Ishikawa (cell line): ENCODE results near the gene ATP13A3.

ENCODE experiments used
- CEBPB ChIP-seq: IDR thresholded peaks from 2 replicates; pipeline ENCODE4 v1.6.1; 2012
- CREB1 ChIP-seq: IDR thresholded peaks from 2 replicates; pipeline ENCODE4 v1.6.1; 2012; ENCODE audit warnings: low read depth
- EGR1 ChIP-seq: IDR thresholded peaks from 2 replicates; pipeline ENCODE4 v1.6.1; 2012
- EP300 ChIP-seq: IDR thresholded peaks from 2 replicates; pipeline ENCODE4 v1.6.1; 2012; ENCODE audit warnings: borderline replicate concordance
- FOXM1 ChIP-seq: IDR thresholded peaks from 2 replicates; pipeline ENCODE4 v1.6.1; 2012; ENCODE audit warnings: low read depth, borderline replicate concordance
- MAX ChIP-seq: IDR thresholded peaks from 2 replicates; pipeline ENCODE4 v1.6.1; 2012
- NFIC ChIP-seq: IDR thresholded peaks from 2 replicates; pipeline ENCODE4 v1.6.1; 2012
- RAD21 ChIP-seq: IDR thresholded peaks from 2 replicates; pipeline ENCODE4 v1.6.1; 2012; ENCODE audit warnings: low read depth
- TAF1 ChIP-seq: IDR thresholded peaks from 2 replicates; pipeline ENCODE4 v1.6.1; 2012; ENCODE audit warnings: low read depth, mild to moderate bottlenecking
- TCF12 ChIP-seq: IDR thresholded peaks from 2 replicates; pipeline ENCODE4 v1.6.1; 2012; ENCODE audit warnings: low read depth
- TEAD4 ChIP-seq: IDR thresholded peaks from 2 replicates; pipeline ENCODE4 v1.6.1; 2012
- YY1 ChIP-seq: IDR thresholded peaks from 2 replicates; pipeline ENCODE4 v1.6.1; 2012; ENCODE audit warnings: low read depth
- ZBTB7A ChIP-seq: IDR thresholded peaks from 2 replicates; pipeline ENCODE4 v1.6.1; 2012; ENCODE audit warnings: low read depth
- TF ChIP-seq, protein P1 (sequence below): IDR thresholded peaks from 2 replicates; pipeline ENCODE4 v1.6.1; 2012; ENCODE audit warnings: low read depth, mild to moderate bottlenecking
- TF ChIP-seq, protein P2 (sequence below): IDR thresholded peaks from 2 replicates; pipeline ENCODE4 v1.6.1; 2012

ATP13A3 gene

GRCh38 chr3:194504146-194504545, 17.3 kb upstream of the ATP13A3 start:
- no peak for TF ChIP-seq FOXM1
- TF ChIP-seq TEAD4, result no peak
- no peak for TF ChIP-seq RAD21
- TF ChIP-seq TCF12, result no peak
- no peak for TF ChIP-seq ZBTB7A
- no peak for TF ChIP-seq CEBPB
- no peak for TF ChIP-seq EP300

DNA sequence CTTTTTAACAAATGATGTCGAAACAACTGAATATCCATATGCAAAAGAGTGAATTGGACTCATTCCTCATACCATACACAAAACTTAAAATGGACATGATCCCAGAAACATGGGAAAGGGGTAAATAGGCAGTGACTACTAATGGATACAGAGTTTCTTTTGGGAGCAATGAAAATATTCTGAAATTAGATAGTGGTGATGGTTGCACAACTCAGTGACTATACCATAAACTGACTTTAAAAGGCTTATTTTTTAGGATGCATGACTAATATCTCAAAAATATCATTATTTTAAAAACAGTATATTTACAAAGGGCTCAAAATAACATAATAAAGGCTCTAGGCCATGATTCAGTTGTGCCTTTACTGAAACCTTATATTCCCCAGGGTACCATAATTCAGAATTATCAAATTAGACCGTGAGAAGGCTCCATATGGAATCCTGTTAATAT, 16.3 kb upstream of the ATP13A3 start:
- no peak for TF ChIP-seq ZBTB7A
- TF ChIP-seq CREB1, result no peak
- TF ChIP-seq, protein P1, sequence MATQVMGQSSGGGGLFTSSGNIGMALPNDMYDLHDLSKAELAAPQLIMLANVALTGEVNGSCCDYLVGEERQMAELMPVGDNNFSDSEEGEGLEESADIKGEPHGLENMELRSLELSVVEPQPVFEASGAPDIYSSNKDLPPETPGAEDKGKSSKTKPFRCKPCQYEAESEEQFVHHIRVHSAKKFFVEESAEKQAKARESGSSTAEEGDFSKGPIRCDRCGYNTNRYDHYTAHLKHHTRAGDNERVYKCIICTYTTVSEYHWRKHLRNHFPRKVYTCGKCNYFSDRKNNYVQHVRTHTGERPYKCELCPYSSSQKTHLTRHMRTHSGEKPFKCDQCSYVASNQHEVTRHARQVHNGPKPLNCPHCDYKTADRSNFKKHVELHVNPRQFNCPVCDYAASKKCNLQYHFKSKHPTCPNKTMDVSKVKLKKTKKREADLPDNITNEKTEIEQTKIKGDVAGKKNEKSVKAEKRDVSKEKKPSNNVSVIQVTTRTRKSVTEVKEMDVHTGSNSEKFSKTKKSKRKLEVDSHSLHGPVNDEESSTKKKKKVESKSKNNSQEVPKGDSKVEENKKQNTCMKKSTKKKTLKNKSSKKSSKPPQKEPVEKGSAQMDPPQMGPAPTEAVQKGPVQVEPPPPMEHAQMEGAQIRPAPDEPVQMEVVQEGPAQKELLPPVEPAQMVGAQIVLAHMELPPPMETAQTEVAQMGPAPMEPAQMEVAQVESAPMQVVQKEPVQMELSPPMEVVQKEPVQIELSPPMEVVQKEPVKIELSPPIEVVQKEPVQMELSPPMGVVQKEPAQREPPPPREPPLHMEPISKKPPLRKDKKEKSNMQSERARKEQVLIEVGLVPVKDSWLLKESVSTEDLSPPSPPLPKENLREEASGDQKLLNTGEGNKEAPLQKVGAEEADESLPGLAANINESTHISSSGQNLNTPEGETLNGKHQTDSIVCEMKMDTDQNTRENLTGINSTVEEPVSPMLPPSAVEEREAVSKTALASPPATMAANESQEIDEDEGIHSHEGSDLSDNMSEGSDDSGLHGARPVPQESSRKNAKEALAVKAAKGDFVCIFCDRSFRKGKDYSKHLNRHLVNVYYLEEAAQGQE, result no peak
- no peak for TF ChIP-seq TCF12
- TF ChIP-seq YY1, result no peak
- TF ChIP-seq NFIC, result no peak

DNA sequence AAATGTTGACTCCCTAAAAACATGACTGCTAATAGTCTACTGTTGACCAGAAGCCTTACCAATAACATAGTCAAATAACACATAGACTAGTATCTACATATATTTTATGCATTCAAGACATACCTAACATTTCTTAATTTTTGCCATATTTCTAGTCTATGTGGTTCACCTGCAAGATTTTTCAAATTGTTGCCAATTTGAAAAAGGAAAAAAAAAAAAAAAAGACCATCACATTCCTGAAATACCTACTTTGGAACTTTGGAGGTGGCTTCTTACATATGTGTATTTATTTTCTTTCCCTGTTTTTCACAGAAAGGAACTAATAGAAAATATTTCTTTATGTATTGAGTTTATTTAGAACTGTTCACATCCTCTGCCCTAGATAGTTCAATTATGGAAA, 13.4 kb upstream of the ATP13A3 start:
- TF ChIP-seq TEAD4 (peak; percentile 60; the same call in 1 of the 2 replicates), EGR1 (no peak), TAF1 (no peak)

GRCh38 chr3:194497799-194498575, 11.2 kb upstream of the ATP13A3 start:
- no peak for TF ChIP-seq EGR1
- TF ChIP-seq CREB1, result no peak
- no peak for TF ChIP-seq YY1
- no peak for TF ChIP-seq RAD21
- no peak for TF ChIP-seq CEBPB
- no peak for TF ChIP-seq MAX
- no peak for TF ChIP-seq TAF1
- TF ChIP-seq EP300, result no peak
- no peak for TF ChIP-seq TEAD4
- TF ChIP-seq, protein P2, sequence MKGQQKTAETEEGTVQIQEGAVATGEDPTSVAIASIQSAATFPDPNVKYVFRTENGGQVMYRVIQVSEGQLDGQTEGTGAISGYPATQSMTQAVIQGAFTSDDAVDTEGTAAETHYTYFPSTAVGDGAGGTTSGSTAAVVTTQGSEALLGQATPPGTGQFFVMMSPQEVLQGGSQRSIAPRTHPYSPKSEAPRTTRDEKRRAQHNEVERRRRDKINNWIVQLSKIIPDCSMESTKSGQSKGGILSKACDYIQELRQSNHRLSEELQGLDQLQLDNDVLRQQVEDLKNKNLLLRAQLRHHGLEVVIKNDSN, result no peak

GRCh38 chr3:194496217-194496919, 9.6 kb upstream of the ATP13A3 start:
- TF ChIP-seq NFIC (no peak), RAD21 (no peak), TCF12 (no peak), EGR1 (no peak), CEBPB (no peak), CREB1 (no peak), MAX (no peak), FOXM1 (no peak), ZBTB7A (no peak), YY1 (no peak), TEAD4 (no peak), EP300 (no peak), TAF1 (no peak)
- TF ChIP-seq, protein P2, result no peak
- TF ChIP-seq, protein P1, result no peak

GRCh38 chr3:194494951-194495374, 8.2 kb upstream of the ATP13A3 start:
- TF ChIP-seq CREB1, result no peak
- TF ChIP-seq TAF1, result no peak
- no peak for TF ChIP-seq TCF12
- TF ChIP-seq EGR1, result no peak
- TF ChIP-seq ZBTB7A, result no peak
- TF ChIP-seq EP300, result no peak
- no peak for TF ChIP-seq RAD21
- no peak for TF ChIP-seq NFIC
